Endodermal cell (in vitro differentiated cells): Measurements from ENCODE around the gene CXCL8. TPM values are rescaled to one million over a fixed set of nuclear protein-coding genes. Genes with fewer than 3 reads are reported as not detected.

Experiments used
- DNase-seq: peaks from one replicate; pipeline ENCODE4 v3.0.0-alpha.2; 2017
- H3K27ac ChIP-seq: 2 replicates; pipeline ENCODE4 v1.5.1; 2013; ENCODE audit warnings: mild to moderate bottlenecking, low read depth, low read length, moderate library complexity
- H3K27me3 ChIP-seq: 2 replicates; pipeline ENCODE4 v1.6.1; 2013; ENCODE audit warnings: mild to moderate bottlenecking, low read length, moderate library complexity; ENCODE audit not compliant: insufficient read depth, control insufficient read depth, poor library complexity, severe bottlenecking
- H3K36me3 ChIP-seq: 2 replicates; pipeline ENCODE4 v1.7.0; 2013; ENCODE audit warnings: mild to moderate bottlenecking, low read length, moderate library complexity; ENCODE audit not compliant: control insufficient read depth, insufficient read depth
- H3K4me1 ChIP-seq: one replicate; pipeline ENCODE4 v1.7.0; 2013; ENCODE audit warnings: low read length; ENCODE audit not compliant: control insufficient read depth, insufficient read depth
- H3K4me3 ChIP-seq: 2 replicates; pipeline ENCODE4 v1.5.1; 2013; ENCODE audit warnings: mild to moderate bottlenecking, low read length, moderate library complexity
- H3K9ac ChIP-seq: 2 replicates; pipeline ENCODE4 v1.6.1; 2013; ENCODE audit warnings: mild to moderate bottlenecking, low read length, moderate library complexity; ENCODE audit not compliant: poor library complexity, severe bottlenecking; ENCODE audit errors: extremely low read depth
- H3K9me3 ChIP-seq: 2 replicates; pipeline ENCODE4 v1.6.1; 2013; ENCODE audit warnings: mild to moderate bottlenecking, low read length, moderate library complexity; ENCODE audit not compliant: control insufficient read depth
- H3K27ac Mint-ChIP-seq: 2 replicates; pipeline ENCODE4 v1.8.0; 2020; ENCODE audit warnings: mixed read lengths
- H3K27me3 Mint-ChIP-seq: 2 replicates; pipeline ENCODE4 v1.8.0; 2021; ENCODE audit warnings: mild to moderate bottlenecking, mixed read lengths; ENCODE audit not compliant: insufficient read depth
- H3K36me3 Mint-ChIP-seq: 2 replicates; pipeline ENCODE4 v1.8.0; 2020; ENCODE audit warnings: low read depth, mixed read lengths
- H3K4me1 Mint-ChIP-seq: 2 replicates; pipeline ENCODE4 v1.8.0; 2020; ENCODE audit warnings: mixed read lengths
- H3K4me3 Mint-ChIP-seq: 2 replicates; pipeline ENCODE4 v1.8.0; 2020; ENCODE audit warnings: mild to moderate bottlenecking, moderate library complexity, mixed read lengths
- H3K9me3 Mint-ChIP-seq: 2 replicates; pipeline ENCODE4 v1.8.0; 2020; ENCODE audit warnings: mild to moderate bottlenecking, mixed read lengths
- WGBS, 2 experiments: methylation state at CpG; one replicate each; pipeline versions ENCODE4 v1.1.5 to v1.1.7; 2013; ENCODE audit warnings: missing lambda C conversion rate in 2 of 2, mixed read lengths in 1 of 2; ENCODE audit not compliant: insufficient coverage in 1 of 2, insufficient read length in 1 of 2; 5-methylcytosine and 5-hydroxymethylcytosine counted together
- total RNA-seq, 2 donors: library from RNA; stranded (reverse); fragmentation: NEBNext Ultra II Directional in 1 of 2; extraction: Animal tissue kit (Norgen Biotek cat#: 25700) in 1 of 2; gene quantifications; 2 replicates in 1 of 2; 3 replicates in 1 of 2; pipeline ENCODE4 v1.2.1, GENCODE V29; 2021
- TF ChIP-seq, protein P1 (sequence below): fragments of 200-600 bp; sonication (generic); conservative IDR thresholded peaks from 2 replicates; pipeline ENCODE4 v1.5.0; 2021; ENCODE audit warnings: antibody characterized with exemption, mild to moderate bottlenecking

CXCL8 gene
- total RNA-seq, 2 donors from 2014 or later: not detected

GRCh38 chr4:73723023-73723422, 17.3 kb upstream of the CXCL8 start:
- Mint-ChIP-seq H3K27ac (no peak overlapping the region), H3K4me1 (no peaks in the 10 kb centered on the region), H3K9me3 (no peaks in the 10 kb centered on the region), H3K27me3 (no peaks in the 10 kb centered on the region), H3K4me3 (no peak overlapping the region), H3K36me3 (no peaks in the 10 kb centered on the region)
- WGBS, 2 experiments: 90 to 91% methylated on average over 1 to 4 of the region's 4 CpGs
- no peaks in the 10 kb centered on the region for H3K4me1 ChIP-seq
- H3K9ac ChIP-seq: no peak overlapping the region
- TF ChIP-seq, protein P1, sequence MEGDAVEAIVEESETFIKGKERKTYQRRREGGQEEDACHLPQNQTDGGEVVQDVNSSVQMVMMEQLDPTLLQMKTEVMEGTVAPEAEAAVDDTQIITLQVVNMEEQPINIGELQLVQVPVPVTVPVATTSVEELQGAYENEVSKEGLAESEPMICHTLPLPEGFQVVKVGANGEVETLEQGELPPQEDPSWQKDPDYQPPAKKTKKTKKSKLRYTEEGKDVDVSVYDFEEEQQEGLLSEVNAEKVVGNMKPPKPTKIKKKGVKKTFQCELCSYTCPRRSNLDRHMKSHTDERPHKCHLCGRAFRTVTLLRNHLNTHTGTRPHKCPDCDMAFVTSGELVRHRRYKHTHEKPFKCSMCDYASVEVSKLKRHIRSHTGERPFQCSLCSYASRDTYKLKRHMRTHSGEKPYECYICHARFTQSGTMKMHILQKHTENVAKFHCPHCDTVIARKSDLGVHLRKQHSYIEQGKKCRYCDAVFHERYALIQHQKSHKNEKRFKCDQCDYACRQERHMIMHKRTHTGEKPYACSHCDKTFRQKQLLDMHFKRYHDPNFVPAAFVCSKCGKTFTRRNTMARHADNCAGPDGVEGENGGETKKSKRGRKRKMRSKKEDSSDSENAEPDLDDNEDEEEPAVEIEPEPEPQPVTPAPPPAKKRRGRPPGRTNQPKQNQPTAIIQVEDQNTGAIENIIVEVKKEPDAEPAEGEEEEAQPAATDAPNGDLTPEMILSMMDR: no peak
- DNase-seq: no peak
- no peak overlapping the region for H3K4me3 ChIP-seq
- H3K27me3 ChIP-seq: no peaks in the 10 kb centered on the region
- H3K36me3 ChIP-seq: no peaks in the 10 kb centered on the region
- H3K9me3 ChIP-seq: no peaks in the 10 kb centered on the region
- no peak overlapping the region for H3K27ac ChIP-seq

- TF ChIP-seq, protein P1: no peak
- Mint-ChIP-seq H3K27ac (no peak overlapping the region), H3K4me3 (no peak overlapping the region), H3K9me3 (no peaks in the 10 kb centered on the region), H3K36me3 (no peaks in the 10 kb centered on the region), H3K4me1 (no peaks in the 10 kb centered on the region), H3K27me3 (no peaks in the 10 kb centered on the region)
- Histone ChIP-seq H3K4me1 (no peaks in the 10 kb centered on the region), H3K9ac (no peak overlapping the region), H3K27ac (no peak overlapping the region), H3K9me3 (no peaks in the 10 kb centered on the region), H3K4me3 (no peak overlapping the region), H3K27me3 (no peaks in the 10 kb centered on the region), H3K36me3 (no peaks in the 10 kb centered on the region)
- no peak for DNase-seq
- 89 to 92% methylated on average over 4 to 6 of the region's 6 CpGs for WGBS, 2 experiments
Observed at GRCh38 chr4:73723928-73724327, 16.4 kb upstream of the CXCL8 start.

GRCh38 chr4:73725510-73725909, 14.9 kb upstream of the CXCL8 start:
- H3K4me1 Mint-ChIP-seq: peaks cover 3% of the 10 kb centered on the region
- H3K27me3 Mint-ChIP-seq: no peaks in the 10 kb centered on the region
- H3K9me3 Mint-ChIP-seq: no peaks in the 10 kb centered on the region
- no peaks in the 10 kb centered on the region for H3K4me1 ChIP-seq
- no peaks in the 10 kb centered on the region for H3K36me3 Mint-ChIP-seq
- H3K36me3 ChIP-seq: no peaks in the 10 kb centered on the region
- H3K27ac Mint-ChIP-seq: no peak overlapping the region
- no peaks in the 10 kb centered on the region for H3K9me3 ChIP-seq
- DNase-seq: no peak
- no peak overlapping the region for H3K9ac ChIP-seq
- no peaks in the 10 kb centered on the region for H3K27me3 ChIP-seq
- H3K4me3 ChIP-seq: no peak overlapping the region
- H3K4me3 Mint-ChIP-seq: no peak overlapping the region
- TF ChIP-seq, protein P1: no peak
- H3K27ac ChIP-seq: no peak overlapping the region
- WGBS, 2 experiments: 91 to 96% methylated on average over 2 to 4 of the region's 4 CpGs
